Activated CD8-positive, alpha-beta memory T cell treated with anti-CD3 and anti-CD28 coated beads for 36 hours (primary cell): ENCODE data around the gene EFNA4. TPM values are rescaled to one million over a fixed set of nuclear protein-coding genes. Genes with fewer than 3 reads are reported as not detected.

Experiments
- CTCF ChIA-PET: fragments of 350-600 bp; sonication (Branson Sonifier 250); formaldehyde crosslinking; loops from one replicate; lab custom pipeline; 2021; ENCODE audit warnings: antibody characterized with exemption; lab: Charles Lee
- POLR2A ChIA-PET: fragments of 350-600 bp; sonication (Branson Sonifier 250); formaldehyde crosslinking; loops from one replicate; lab custom pipeline; 2021; ENCODE audit warnings: antibody characterized with exemption; lab: Charles Lee
- total RNA-seq, 2 experiments: library from RNA; stranded (reverse); gene quantifications; one replicate each; pipeline ENCODE4 v1.2.3, GENCODE V29; 2021

The EFNA4 gene
- total RNA-seq, 2 experiments from 2014 or later: 3.4 to 4.6 TPM

- ChIA-PET POLR2A (no interaction called here), CTCF (interaction anchor here (0.6 to 5.8 kb wide), 21 partner anchors 9 to 491 kb away, joined by 3 to 32 read pairs (median 6); partner anchors contain the start of genes DCST1, DCST2, EFNA3 and EFNA4)
These were observed 18.5 kb upstream of the EFNA4 start for GRCh38 chr1:155044812-155045657.

DNA sequence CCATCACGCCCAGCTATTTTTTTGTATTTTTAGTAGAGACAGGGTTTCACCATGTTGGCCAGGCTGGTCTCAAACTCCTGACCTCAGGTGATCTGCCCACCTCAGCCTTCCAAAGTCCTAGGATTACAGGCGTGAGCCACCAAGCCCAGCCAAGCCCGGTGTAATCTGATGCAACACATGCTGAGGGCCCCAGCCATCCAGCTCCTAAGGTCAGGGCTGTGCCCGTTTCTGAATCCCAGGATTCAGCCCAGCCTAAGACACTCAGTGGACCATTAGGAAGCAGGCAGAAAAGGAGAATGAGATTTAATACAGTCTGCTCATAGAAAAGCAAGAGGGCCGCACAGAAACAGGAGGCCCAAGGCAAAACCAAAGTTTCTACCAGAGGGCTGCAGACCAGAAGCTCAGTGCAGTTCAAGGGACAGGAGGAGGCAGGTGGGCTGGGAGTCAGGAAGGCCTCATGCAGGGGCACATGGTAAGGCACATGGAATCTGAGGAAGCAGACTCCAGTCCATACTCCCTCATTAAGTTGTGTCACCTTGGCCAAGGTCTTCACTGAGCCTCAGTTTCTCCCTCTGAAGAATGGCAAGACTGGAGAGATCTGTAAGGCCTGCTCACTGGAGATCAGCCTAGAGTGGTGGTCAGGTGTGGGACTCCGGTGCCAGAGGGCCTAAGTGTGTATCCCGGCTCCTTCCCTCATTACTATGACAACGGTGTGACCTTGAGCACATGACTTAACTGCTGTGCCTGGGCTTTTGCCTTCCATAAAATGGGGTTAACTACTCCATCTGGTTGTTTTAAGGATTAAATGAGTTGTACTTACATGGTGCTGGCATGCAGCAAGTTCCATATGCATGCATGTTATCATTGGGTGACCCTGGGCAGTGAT, 14.8 kb upstream of the EFNA4 start:
- ChIA-PET POLR2A (no interaction called here), CTCF (interaction anchor here (1.0 to 2.3 kb wide), 6 partner anchors 12 to 37 kb away, joined by 3 to 8 read pairs (median 6); no protein-coding TSS in a partner anchor)

DNA sequence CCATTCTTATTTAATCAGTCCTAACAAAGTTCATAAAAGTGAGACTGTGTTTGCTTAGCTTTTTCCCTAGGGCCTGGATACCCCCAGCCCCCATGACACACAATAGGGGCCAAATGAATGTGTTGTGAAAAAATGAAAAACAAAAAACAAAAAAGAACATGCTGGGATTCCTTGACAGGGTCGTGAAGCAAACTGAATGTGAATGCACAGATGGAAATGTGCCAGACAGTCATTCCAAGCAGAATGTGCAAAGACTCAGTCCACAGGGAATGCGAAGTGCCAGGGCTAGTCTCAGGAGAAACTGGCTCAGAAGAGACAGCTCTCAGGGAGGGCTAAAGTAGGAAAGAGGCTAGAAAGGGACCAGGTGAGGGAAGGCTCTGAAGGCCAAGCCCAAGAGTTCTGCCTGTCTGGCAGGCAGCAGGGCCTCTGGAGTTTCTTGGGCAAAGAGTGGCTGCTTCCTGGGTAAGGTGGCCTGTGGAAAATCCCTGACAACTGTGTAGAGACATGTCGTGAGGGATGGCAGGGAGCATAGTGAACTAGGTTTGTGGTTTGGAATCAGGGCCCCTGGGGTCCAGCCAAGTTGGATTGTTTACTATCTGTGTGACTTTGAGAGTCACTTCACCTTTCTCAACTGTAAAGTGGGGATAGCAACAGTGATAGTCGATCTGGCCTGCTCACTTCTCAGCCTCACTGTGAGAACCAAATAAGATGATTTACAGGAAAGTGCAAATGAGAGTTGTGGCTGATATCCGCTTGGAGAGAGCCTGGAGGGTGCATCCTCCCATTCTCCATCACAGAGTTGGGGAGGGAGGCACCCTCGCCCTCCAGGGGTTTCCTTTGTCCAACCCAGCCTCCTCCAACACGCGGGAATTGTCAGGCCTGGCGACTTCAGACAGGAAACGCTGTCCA, 13.6 kb upstream of the EFNA4 start:
- CTCF ChIA-PET: interaction anchor here (0.6 to 2.3 kb wide), 18 partner anchors 8 to 123 kb away, joined by 3 to 17 read pairs (median 6); partner anchors contain the start of genes EFNA3, EFNA4, FLAD1 and KRTCAP2

GRCh38 chr1:155050560-155051341, 12.8 kb upstream of the EFNA4 start, which contains the start of gene ADAM15:
TSS of gene ADAM15 (plus strand) at chr1:155051316. CDS start at chr1:155051387, 71 bp downstream.
- ChIA-PET POLR2A (interaction anchor here (0.6 to 1.0 kb wide), 5 partner anchors 13 to 86 kb away, joined by 3 to 5 read pairs (median 4); partner anchors contain the start of genes EFNA4 and SLC50A1), CTCF (interaction anchor here (0.6 to 4.8 kb wide), 20 partner anchors 9 to 398 kb away, joined by 3 to 30 read pairs (median 6); partner anchors contain the start of genes EFNA3, EFNA4, FLAD1 and KRTCAP2)

More for the DNA sequence above, 13.6 kb upstream of the EFNA4 start:
- POLR2A ChIA-PET: interaction anchor here (1.0 kb wide), 1 partner anchor 32 kb away, joined by 4 read pairs; no protein-coding TSS in a partner anchor

GRCh38 chr1:155051342-155051776, 12.2 kb upstream of the EFNA4 start:
- ChIA-PET POLR2A (interaction anchor here (0.6 to 1.0 kb wide), 6 partner anchors 8 to 85 kb away, joined by 3 to 5 read pairs (median 4); partner anchors contain the start of genes EFNA4 and SLC50A1), CTCF (interaction anchor here (0.9 to 4.8 kb wide), 19 partner anchors 9 to 399 kb away, joined by 3 to 30 read pairs (median 6); partner anchors contain the start of genes EFNA3, EFNA4, FLAD1 and KRTCAP2)

GRCh38 chr1:155051777-155052398, 11.7 kb upstream of the EFNA4 start:
- POLR2A ChIA-PET: interaction anchor here (0.5 to 1.0 kb wide), 6 partner anchors 8 to 575 kb away, joined by 3 to 7 read pairs (median 4); partner anchors contain the start of gene SLC50A1
- CTCF ChIA-PET: interaction anchor here (1.1 to 4.8 kb wide), 14 partner anchors 8 to 400 kb away, joined by 3 to 30 read pairs (median 4); no protein-coding TSS in a partner anchor

DNA sequence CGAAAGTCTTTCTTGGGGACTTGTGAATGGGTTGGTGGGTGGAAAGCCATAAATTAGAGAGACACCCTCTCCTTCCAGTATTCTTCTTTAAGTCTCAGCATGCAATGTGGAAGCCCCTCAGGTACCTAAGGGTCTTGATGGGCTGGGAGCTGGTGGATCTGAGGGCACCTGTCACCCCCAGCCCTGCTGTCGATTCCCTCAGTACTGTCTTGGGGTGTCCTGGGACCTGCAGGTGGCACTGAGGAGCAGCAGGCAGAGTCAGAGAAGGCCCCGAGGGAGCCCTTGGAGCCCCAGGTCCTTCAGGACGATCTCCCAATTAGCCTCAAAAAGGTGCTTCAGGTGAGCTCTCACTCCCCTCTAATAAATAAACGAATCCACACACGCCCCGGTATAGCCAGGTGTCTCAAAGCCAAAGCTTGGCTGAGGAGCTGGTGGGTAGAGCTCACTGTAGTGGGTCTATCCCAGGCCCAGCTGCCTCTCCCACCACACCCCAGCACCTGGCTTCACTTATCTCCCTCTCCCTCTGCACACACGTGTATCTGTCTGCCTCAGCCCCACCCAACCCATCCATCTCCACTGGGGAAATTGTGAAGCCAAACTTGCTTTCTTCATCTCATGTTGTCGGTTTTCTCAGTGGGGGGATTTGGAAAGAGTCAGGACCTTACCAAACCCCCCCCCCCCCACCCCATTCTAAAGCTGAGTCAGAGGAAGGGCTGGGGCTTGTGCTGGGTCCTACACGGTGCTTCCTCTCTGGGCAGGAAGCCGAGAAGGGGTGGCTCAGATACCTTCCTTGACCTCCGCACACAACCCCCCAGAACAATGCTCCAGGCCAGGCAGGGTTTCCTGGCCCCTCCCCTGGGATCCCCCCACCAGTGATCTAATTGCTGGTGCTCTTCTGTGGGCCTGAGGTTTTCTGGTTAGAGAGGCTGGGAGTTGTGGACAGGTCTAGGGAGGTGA, 10.8 kb upstream of the EFNA4 start:
- POLR2A ChIA-PET: interaction anchor here (0.5 to 0.6 kb wide), 2 partner anchors 115 to 576 kb away, joined by 4 to 7 read pairs; no protein-coding TSS in a partner anchor

DNA sequence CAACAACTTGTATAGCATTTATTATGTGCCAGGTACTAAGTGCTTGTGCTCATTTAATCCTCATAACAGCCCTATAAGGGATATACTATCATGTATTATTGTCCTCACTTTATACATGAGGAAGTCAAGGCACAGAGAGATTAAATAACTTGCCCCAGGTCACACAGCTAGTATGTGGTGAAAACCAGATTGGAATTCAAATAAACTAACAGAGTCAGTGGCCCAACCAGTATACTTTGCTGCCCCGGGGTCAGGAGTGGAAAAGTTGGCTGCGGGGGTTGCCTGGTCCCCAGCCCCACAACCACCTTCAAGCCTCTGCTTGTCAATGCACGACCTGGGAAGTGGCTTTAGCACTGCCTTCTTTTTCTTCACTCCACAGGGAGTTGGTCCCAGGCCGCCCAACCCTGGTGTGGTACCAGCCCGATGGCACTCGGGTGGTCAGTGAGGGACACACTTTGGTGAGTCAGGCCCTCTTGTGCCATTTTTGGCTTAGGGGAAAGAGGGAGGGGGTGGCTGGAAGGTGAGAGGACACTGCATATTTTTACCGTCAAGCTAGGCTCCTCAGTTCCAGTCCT, 9.9 kb upstream of the EFNA4 start:
- ChIA-PET POLR2A (no interaction called here), CTCF (interaction anchor here (1.3 to 4.8 kb wide), 6 partner anchors 8 to 38 kb away, joined by 3 to 30 read pairs (median 7); partner anchors contain the start of genes DCST1 and DCST2)

More for the DNA sequence above, 10.8 kb upstream of the EFNA4 start:
- CTCF ChIA-PET: interaction anchor here (1.2 to 4.8 kb wide), 10 partner anchors 9 to 142 kb away, joined by 3 to 30 read pairs (median 4); partner anchors contain the start of genes DCST1 and DCST2

GRCh38 chr1:155057104-155057503, 6.4 kb upstream of the EFNA4 start:
- CTCF ChIA-PET: interaction anchor here (1.2 to 12.9 kb wide), 4 partner anchors 12 to 39 kb away, joined by 3 to 127 read pairs (median 6); no protein-coding TSS in a partner anchor
- POLR2A ChIA-PET: no interaction called here

DNA sequence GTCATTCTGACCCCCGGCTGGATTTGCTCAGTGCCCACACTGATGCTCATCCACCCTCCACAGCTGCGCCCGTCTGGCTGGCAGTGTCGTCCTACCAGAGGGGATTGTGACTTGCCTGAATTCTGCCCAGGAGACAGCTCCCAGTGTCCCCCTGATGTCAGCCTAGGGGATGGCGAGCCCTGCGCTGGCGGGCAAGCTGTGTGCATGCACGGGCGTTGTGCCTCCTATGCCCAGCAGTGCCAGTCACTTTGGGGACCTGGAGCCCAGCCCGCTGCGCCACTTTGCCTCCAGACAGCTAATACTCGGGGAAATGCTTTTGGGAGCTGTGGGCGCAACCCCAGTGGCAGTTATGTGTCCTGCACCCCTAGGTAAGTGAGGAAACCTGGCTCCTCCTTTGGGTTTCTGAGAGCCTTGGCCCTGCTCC, 5.7 kb upstream of the EFNA4 start:
- ChIA-PET POLR2A (no interaction called here), CTCF (interaction anchor here (1.2 to 12.9 kb wide), 5 partner anchors 13 to 40 kb away, joined by 3 to 127 read pairs (median 7); no protein-coding TSS in a partner anchor)

GRCh38 chr1:155060736-155061135, 2.8 kb upstream of the EFNA4 start:
- ChIA-PET CTCF (interaction anchor here (0.9 to 12.9 kb wide), 13 partner anchors 8 to 109 kb away, joined by 3 to 127 read pairs (median 11); partner anchors contain the start of genes ADAM15 and EFNA3), POLR2A (no interaction called here)

- POLR2A ChIA-PET: interaction anchor here (1.2 kb wide), 1 partner anchor 47 kb away, joined by 8 read pairs; no protein-coding TSS in a partner anchor
- CTCF ChIA-PET: interaction anchor here (0.5 to 12.9 kb wide), 22 partner anchors 8 to 192 kb away, joined by 3 to 127 read pairs (median 6); partner anchors contain the start of genes ADAM15, EFNA3, KRTCAP2 and PYGO2
These were observed 2.0 kb upstream of the EFNA4 start for GRCh38 chr1:155061381-155062150.

DNA sequence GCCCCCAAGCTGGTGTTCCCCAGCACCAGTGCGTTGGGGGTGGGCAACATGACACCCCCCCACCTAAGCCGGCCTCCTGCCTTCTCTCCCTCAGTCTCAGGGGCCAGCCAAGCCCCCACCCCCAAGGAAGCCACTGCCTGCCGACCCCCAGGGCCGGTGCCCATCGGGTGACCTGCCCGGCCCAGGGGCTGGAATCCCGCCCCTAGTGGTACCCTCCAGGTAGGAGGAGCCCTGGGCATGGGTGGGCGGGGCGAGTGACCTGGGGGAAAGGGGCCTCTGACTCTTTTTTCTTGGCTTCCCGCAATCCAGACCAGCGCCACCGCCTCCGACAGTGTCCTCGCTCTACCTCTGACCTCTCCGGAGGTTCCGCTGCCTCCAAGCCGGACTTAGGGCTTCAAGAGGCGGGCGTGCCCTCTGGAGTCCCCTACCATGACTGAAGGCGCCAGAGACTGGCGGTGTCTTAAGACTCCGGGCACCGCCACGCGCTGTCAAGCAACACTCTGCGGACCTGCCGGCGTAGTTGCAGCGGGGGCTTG, 1.3 kb upstream of the EFNA4 start:
- ChIA-PET POLR2A (interaction anchor here (1.2 kb wide), 1 partner anchor 48 kb away, joined by 8 read pairs; no protein-coding TSS in a partner anchor), CTCF (interaction anchor here (0.5 to 12.9 kb wide), 22 partner anchors 8 to 193 kb away, joined by 3 to 127 read pairs (median 6); partner anchors contain the start of genes ADAM15, EFNA3, KRTCAP2 and PYGO2)
